A549 (cell line): ENCODE results near the gene TP53BP2. TPM values are rescaled to one million over a fixed set of nuclear protein-coding genes. Genes with fewer than 3 reads are reported as not detected.

ENCODE experiments used
- ATAC-seq, 2 experiments: fragments of 200-7000 bp in 1 of 2; fragments of >200 bp in 1 of 2; cut with Nextera tagmentation in 1 of 2; cut with Tn5 transposase in 1 of 2; 3 replicates each; pipeline versions ENCODE4 v1.8.0 to v1.9.1; 2018 to 2020; ENCODE audit warnings: mild to moderate bottlenecking in 1 of 2, moderate library complexity in 1 of 2
- CTCF ChIA-PET: fragments of 300-600 bp; sonication (Branson Sonifier 250); formaldehyde crosslinking; extraction: SDS; loops from one replicate; lab custom pipeline; 2021; ENCODE audit warnings: antibody characterized with exemption, inconsistent platforms; lab: Yijun Ruan, JAX
- POLR2A ChIA-PET: fragments of 350-600 bp; formaldehyde crosslinking; extraction: SDS; loops from one replicate; lab custom pipeline; 2021; ENCODE audit warnings: antibody characterized with exemption, inconsistent platforms; lab: Yijun Ruan, JAX
- DNase-seq, 2 experiments: peaks; one replicate each; pipeline versions ENCODE4 v3.0.0 to v3.0.0-alpha.2; 2011 to 2016; ENCODE audit warnings: low read depth in 1 of 2, low spot score in 1 of 2
- FAIRE-seq: peaks from 2 replicates; lab custom pipeline; 2011; peaks lifted over from hg19 to GRCh38; lab: Jason Lieb, UNC
- H3K27ac ChIP-seq, 2 experiments: fragments of >200 bp; sonication (Bioruptor Twin); formaldehyde crosslinking; 3 replicates each; pipeline ENCODE4 v1.5.1; 2016 to 2017
- H3K4me1 ChIP-seq: fragments of >200 bp; sonication (Bioruptor Twin); formaldehyde crosslinking; 3 replicates; pipeline ENCODE4 v1.6.1; 2016
- H3K4me2 ChIP-seq: fragments of >200 bp; sonication (Bioruptor Twin); formaldehyde crosslinking; 3 replicates; pipeline ENCODE4 v1.6.1; 2016
- H3K4me3 ChIP-seq: fragments of >200 bp; sonication (Bioruptor Twin); formaldehyde crosslinking; 3 replicates; pipeline ENCODE4 v1.5.1; 2016
- H3K9me3 ChIP-seq: fragments of >200 bp; sonication (Bioruptor Twin); formaldehyde crosslinking; 3 replicates; pipeline ENCODE4 v1.6.1; 2016
- BHLHE40 ChIP-seq: IDR thresholded peaks from 2 replicates; pipeline ENCODE4 v1.6.1; 2012; ENCODE audit warnings: low read depth, low read length, inconsistent platforms
- CBX2 ChIP-seq: fragments of 200-600 bp; sonication (generic); IDR thresholded peaks from 2 replicates; pipeline ENCODE4 v1.6.1; 2016; ENCODE audit warnings: low read depth, mild to moderate bottlenecking, borderline replicate concordance
- CBX8 ChIP-seq: fragments of 200-600 bp; sonication (generic); IDR thresholded peaks from 2 replicates; pipeline ENCODE4 v1.6.1; 2016
- CEBPB ChIP-seq, 2 experiments: fragments of >200 bp in 1 of 2; sonication (Bioruptor Twin) in 1 of 2; formaldehyde crosslinking in 1 of 2; IDR thresholded peaks; 2 replicates each; pipeline ENCODE4 v1.6.1; 2012 to 2016
- CHD2 ChIP-seq: fragments of 150-350 bp; IDR thresholded peaks from 2 replicates; pipeline ENCODE4 v1.6.1; 2014; ENCODE audit warnings: low read length; ENCODE audit not compliant: partially characterized antibody
- EHF ChIP-seq: fragments of 250-450 bp; sonication (Bioruptor Pico); IDR thresholded peaks from 2 replicates; pipeline ENCODE4 v1.5.0; 2020; ENCODE audit warnings: mild to moderate bottlenecking
- EHMT2 ChIP-seq: fragments of 200-600 bp; sonication (generic); IDR thresholded peaks from 2 replicates; pipeline ENCODE4 v1.6.1; 2016; ENCODE audit warnings: antibody characterized with exemption, low read depth, mild to moderate bottlenecking, moderate library complexity
- EP300 ChIP-seq, 2 experiments: fragments of >200 bp; sonication (Bioruptor Twin); formaldehyde crosslinking; IDR thresholded peaks; 2 replicates in 1 of 2; 3 replicates in 1 of 2; pipeline ENCODE4 v1.6.1; 2016 to 2017
- FOSB ChIP-seq: fragments of 250-450 bp; sonication (Bioruptor Pico); IDR thresholded peaks from 2 replicates; pipeline ENCODE4 v1.5.0; 2020; ENCODE audit warnings: mild to moderate bottlenecking, moderate library complexity
- HDAC2 ChIP-seq: fragments of 200-600 bp; sonication (generic); IDR thresholded peaks from 2 replicates; pipeline ENCODE4 v1.6.1; 2016
- JUNB ChIP-seq: fragments of >200 bp; sonication (Bioruptor Twin); formaldehyde crosslinking; IDR thresholded peaks from 2 replicates; pipeline ENCODE4 v1.6.1; 2016
- KDM1A ChIP-seq: fragments of 200-600 bp; sonication (generic); IDR thresholded peaks from 2 replicates; pipeline ENCODE4 v1.6.1; 2016; ENCODE audit warnings: low read depth, mild to moderate bottlenecking
- MAFK ChIP-seq: fragments of 450-650 bp; IDR thresholded peaks from 2 replicates; pipeline ENCODE4 v1.6.1; 2014; ENCODE audit not compliant: partially characterized antibody
- NR3C1 ChIP-seq: fragments of >200 bp; sonication (Bioruptor Twin); formaldehyde crosslinking; IDR thresholded peaks from 3 replicates; pipeline ENCODE4 v1.6.1; 2017
- PHF8 ChIP-seq: fragments of 200-600 bp; sonication (generic); IDR thresholded peaks from 2 replicates; pipeline ENCODE4 v1.6.1; 2016; ENCODE audit warnings: low read depth, mild to moderate bottlenecking, antibody characterized with exemption, moderate library complexity, borderline replicate concordance
- POLR2AphosphoS2 ChIP-seq: conservative IDR thresholded peaks from 2 replicates; pipeline ENCODE4 v1.6.1; 2012; ENCODE audit warnings: low read length, improper control_type of control experiment, inconsistent platforms
- RAD21 ChIP-seq, 2 experiments: fragments of >200 bp in 1 of 2; sonication (Bioruptor Twin) in 1 of 2; formaldehyde crosslinking in 1 of 2; IDR thresholded peaks in 1 of 2; conservative IDR thresholded peaks in 1 of 2; 2 replicates in 1 of 2; 3 replicates in 1 of 2; pipeline ENCODE4 v1.6.1; 2012 to 2018; ENCODE audit warnings: inconsistent platforms in 1 of 2
- RCOR1 ChIP-seq: fragments of 150-350 bp; IDR thresholded peaks from 2 replicates; pipeline ENCODE4 v1.6.1; 2014; ENCODE audit warnings: antibody characterized with exemption, low read length, low read depth
- ZC3H11A ChIP-seq: fragments of 450-650 bp; IDR thresholded peaks from 2 replicates; pipeline ENCODE4 v1.6.1; 2014; ENCODE audit warnings: antibody characterized with exemption, mild to moderate bottlenecking
- ZNF302 ChIP-seq: fragments of 250-450 bp; sonication (Bioruptor Pico); IDR thresholded peaks from 2 replicates; pipeline ENCODE4 v1.9.0; 2021; ENCODE audit warnings: inconsistent platforms, mild to moderate bottlenecking, moderate library complexity
- WGBS: methylation state at CpG from one replicate; pipeline ENCODE4 v1.1.6; 2017; ENCODE audit errors: missing lambda C conversion rate; 5-methylcytosine and 5-hydroxymethylcytosine counted together
- polyA plus RNA-seq, 4 experiments: library from polyadenylated mRNA; depleted of rRNA in 3 of 4; stranded (reverse); fragments of >200 nt; fragmentation: RNase III in 1 of 4; extraction: RNeasy Plus Mini Kit Qiagen cat#74134 plus additional on column Dnase treatment in 1 of 4; gene quantifications; 2 replicates in 3 of 4; 3 replicates in 1 of 4; pipeline ENCODE4 v1.2.3, GENCODE V29; 2011 to 2017
- TF ChIP-seq, protein P1 (sequence below): fragments of 250-450 bp; sonication (Bioruptor Pico); IDR thresholded peaks from 2 replicates; pipeline ENCODE4 v1.5.0; 2021; ENCODE audit warnings: mild to moderate bottlenecking, moderate library complexity, borderline replicate concordance
- TF ChIP-seq, protein P2 (sequence below): fragments of 150-350 bp; IDR thresholded peaks from 2 replicates; pipeline ENCODE4 v1.6.1; 2014; ENCODE audit warnings: low read depth, mild to moderate bottlenecking, low read length
- TF ChIP-seq, protein P3 (sequence below): fragments of >200 bp; sonication (Bioruptor Twin); formaldehyde crosslinking; IDR thresholded peaks from 3 replicates; pipeline ENCODE4 v1.5.1; 2016
- TF ChIP-seq, protein P4 (sequence below): fragments of 450-650 bp; IDR thresholded peaks from 2 replicates; pipeline ENCODE4 v1.6.1; 2014; ENCODE audit warnings: antibody characterized with exemption
- TF ChIP-seq, protein P5 (sequence below): fragments of >200 bp; sonication (Bioruptor Twin); formaldehyde crosslinking; IDR thresholded peaks from 2 replicates; pipeline ENCODE4 v1.6.1; 2016

The TP53BP2 gene
- polyA plus RNA-seq, 2 of the 4 experiments (the other 2 are of a cell fraction), result 14.0 to 33.5 TPM

DNA sequence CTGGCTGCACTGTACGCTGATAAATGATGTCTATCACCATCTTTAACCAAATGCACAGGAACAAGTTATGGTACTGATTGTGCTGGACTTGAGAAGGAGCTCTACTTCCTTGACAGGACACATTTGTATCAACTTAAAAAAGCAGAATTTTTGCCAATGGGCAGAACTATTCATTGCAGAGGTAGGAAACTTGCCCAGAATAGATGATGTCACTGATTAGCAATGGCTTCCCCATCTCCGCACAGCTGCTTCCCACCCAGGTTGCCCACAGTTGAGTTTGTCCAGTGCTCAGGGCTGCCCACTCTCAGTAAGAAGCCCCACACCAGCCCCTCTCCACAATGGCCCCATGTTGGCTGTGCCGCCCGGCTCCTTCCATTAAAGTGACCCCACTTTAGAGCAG, 100.0 kb downstream of the TP53BP2 start:
- CTCF ChIA-PET, result interaction anchor here (0.7 to 10.9 kb wide), 11 partner anchors 8 to 52 kb away, joined by 3 to 122 read pairs (median 5); partner anchors contain the start of gene CAPN2
- 89% methylated on average over 4 of the region's 4 CpGs for WGBS

DNA sequence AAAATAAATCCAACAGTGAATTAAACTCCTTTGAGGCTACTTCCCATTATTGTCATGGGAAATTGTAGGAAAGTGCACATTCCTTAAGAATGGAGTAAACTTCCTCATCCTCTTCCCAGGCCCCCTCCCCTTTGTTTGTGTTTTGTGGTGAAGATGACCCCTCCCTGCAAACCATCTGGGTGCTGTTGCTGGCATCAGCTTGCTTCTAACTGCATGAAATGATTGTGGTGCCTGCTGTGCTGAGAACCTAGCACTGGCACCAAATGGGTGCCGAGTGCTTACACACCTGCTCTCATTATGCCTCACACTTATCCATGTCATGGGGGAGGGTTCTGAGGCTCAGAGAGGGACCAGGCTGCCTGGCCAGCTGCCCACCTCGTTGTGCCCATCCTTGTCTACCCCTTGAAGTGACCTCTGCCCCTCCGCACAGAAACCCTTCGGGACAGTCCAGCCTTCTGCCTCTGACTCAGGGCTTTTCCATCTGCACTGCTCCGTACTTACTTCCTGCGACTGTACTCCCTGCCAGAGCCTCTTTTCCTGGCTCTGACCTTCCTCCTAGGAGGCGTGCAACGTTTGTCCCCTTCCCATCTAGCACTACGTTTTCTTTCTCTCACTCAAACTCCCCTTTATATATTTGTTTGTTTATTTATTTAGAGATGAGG, 102.8 kb downstream of the TP53BP2 start:
- Histone ChIP-seq H3K9me3 (no peaks in the 10 kb centered on the region), H3K4me3 (no peak overlapping the region), H3K4me1 (peaks cover 68% of the 10 kb centered on the region), H3K27ac (peak overlapping the region; percentile 57 to 62; a peak in 5 of 6 replicates), H3K4me2 (peak overlapping the region; percentile 40; the same call in 2 of the 3 replicates)
- 29% methylated on average over 9 of the region's 9 CpGs for WGBS
- no peak for FAIRE-seq
- CTCF ChIA-PET, result interaction anchor here (1.2 to 10.9 kb wide), 2 partner anchors 43 kb away, joined by 3 to 122 read pairs; no protein-coding TSS in a partner anchor
- peak; percentile 30 to 46; a peak in 3 of 6 replicates for ATAC-seq
- POLR2A ChIA-PET, result no interaction called here
- TF ChIP-seq, protein P1, sequence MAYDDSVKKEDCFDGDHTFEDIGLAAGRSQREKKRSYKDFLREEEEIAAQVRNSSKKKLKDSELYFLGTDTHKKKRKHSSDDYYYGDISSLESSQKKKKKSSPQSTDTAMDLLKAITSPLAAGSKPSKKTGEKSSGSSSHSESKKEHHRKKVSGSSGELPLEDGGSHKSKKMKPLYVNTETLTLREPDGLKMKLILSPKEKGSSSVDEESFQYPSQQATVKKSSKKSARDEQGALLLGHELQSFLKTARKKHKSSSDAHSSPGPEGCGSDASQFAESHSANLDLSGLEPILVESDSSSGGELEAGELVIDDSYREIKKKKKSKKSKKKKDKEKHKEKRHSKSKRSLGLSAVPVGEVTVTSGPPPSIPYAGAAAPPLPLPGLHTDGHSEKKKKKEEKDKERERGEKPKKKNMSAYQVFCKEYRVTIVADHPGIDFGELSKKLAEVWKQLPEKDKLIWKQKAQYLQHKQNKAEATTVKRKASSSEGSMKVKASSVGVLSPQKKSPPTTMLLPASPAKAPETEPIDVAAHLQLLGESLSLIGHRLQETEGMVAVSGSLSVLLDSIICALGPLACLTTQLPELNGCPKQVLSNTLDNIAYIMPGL (CRISPR knock-in tag), result no peak
- no peak for TF ChIP-seq CBX2
- TF ChIP-seq, protein P2, sequence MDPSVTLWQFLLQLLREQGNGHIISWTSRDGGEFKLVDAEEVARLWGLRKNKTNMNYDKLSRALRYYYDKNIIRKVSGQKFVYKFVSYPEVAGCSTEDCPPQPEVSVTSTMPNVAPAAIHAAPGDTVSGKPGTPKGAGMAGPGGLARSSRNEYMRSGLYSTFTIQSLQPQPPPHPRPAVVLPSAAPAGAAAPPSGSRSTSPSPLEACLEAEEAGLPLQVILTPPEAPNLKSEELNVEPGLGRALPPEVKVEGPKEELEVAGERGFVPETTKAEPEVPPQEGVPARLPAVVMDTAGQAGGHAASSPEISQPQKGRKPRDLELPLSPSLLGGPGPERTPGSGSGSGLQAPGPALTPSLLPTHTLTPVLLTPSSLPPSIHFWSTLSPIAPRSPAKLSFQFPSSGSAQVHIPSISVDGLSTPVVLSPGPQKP, result no peak
- no peak for TF ChIP-seq JUNB
- TF ChIP-seq KDM1A, result no peak
- TF ChIP-seq, protein P3, sequence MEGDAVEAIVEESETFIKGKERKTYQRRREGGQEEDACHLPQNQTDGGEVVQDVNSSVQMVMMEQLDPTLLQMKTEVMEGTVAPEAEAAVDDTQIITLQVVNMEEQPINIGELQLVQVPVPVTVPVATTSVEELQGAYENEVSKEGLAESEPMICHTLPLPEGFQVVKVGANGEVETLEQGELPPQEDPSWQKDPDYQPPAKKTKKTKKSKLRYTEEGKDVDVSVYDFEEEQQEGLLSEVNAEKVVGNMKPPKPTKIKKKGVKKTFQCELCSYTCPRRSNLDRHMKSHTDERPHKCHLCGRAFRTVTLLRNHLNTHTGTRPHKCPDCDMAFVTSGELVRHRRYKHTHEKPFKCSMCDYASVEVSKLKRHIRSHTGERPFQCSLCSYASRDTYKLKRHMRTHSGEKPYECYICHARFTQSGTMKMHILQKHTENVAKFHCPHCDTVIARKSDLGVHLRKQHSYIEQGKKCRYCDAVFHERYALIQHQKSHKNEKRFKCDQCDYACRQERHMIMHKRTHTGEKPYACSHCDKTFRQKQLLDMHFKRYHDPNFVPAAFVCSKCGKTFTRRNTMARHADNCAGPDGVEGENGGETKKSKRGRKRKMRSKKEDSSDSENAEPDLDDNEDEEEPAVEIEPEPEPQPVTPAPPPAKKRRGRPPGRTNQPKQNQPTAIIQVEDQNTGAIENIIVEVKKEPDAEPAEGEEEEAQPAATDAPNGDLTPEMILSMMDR, result no peak
- TF ChIP-seq, protein P4, sequence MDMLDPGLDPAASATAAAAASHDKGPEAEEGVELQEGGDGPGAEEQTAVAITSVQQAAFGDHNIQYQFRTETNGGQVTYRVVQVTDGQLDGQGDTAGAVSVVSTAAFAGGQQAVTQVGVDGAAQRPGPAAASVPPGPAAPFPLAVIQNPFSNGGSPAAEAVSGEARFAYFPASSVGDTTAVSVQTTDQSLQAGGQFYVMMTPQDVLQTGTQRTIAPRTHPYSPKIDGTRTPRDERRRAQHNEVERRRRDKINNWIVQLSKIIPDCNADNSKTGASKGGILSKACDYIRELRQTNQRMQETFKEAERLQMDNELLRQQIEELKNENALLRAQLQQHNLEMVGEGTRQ, result no peak
- TF ChIP-seq CHD2, result no peak
- no peak for TF ChIP-seq EP300 (IDR thresholded peaks at IDR 0.05)
- no peak for TF ChIP-seq EHF (CRISPR knock-in tag)
- TF ChIP-seq BHLHE40, result no peak
- TF ChIP-seq PHF8, result no peak
- no peak for TF ChIP-seq MAFK
- DNase-seq, result no peak

More for the DNA sequence above, 100.0 kb downstream of the TP53BP2 start:
- Histone ChIP-seq H3K4me1 (peaks cover 62% of the 10 kb centered on the region), H3K9me3 (no peaks in the 10 kb centered on the region), H3K4me2 (no peak overlapping the region), H3K4me3 (no peak overlapping the region), H3K27ac (peak overlapping the region in 1 of 2 experiments; percentile 44; a peak in 3 of 6 replicates)
- ATAC-seq, result no peak
- DNase-seq, result no peak
- TF ChIP-seq, protein P2, result no peak
- POLR2A ChIA-PET, result no interaction called here
- FAIRE-seq, result no peak

DNA sequence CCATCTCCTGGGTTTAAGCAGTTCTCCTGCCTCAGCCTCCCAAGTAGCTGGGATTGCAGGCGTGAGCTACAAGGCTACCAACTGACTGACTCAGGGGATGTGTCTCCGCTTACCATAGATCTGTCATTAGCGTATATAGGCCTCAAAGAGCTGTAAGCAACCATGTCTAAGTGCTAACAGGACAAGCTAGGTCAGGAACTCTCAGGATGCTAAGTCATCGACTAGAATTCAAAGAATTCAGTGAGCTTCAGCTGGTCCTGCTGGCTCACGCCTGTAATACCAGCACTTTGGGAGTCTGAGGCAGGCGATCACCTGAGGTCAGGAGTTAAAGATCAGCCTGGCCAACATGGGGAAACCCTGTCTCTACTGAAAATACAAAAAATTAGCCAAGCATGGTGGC, 103.9 kb downstream of the TP53BP2 start:
- POLR2A ChIA-PET, result no interaction called here
- WGBS, result 89% methylated on average over 6 of the region's 6 CpGs
- CTCF ChIA-PET, result interaction anchor here (1.0 to 10.1 kb wide), 4 partner anchors 8 to 45 kb away, joined by 3 to 100 read pairs (median 4); no protein-coding TSS in a partner anchor
- H3K4me3 ChIP-seq, result no peak overlapping the region
- H3K27ac ChIP-seq, result peak overlapping the region in 1 of 2 experiments; percentile 53; a peak in 2 of 6 replicates
- DNase-seq, result no peak
- no peak for ATAC-seq
- no peak for FAIRE-seq
- H3K4me2 ChIP-seq, result no peak overlapping the region
- peaks cover 68% of the 10 kb centered on the region for H3K4me1 ChIP-seq
- H3K9me3 ChIP-seq, result no peaks in the 10 kb centered on the region
- TF ChIP-seq EHMT2 (no peak), POLR2AphosphoS2 (no peak), NR3C1 (no peak), CHD2 (no peak), CEBPB (IDR thresholded peaks at IDR 0.05) (no peak), FOSB (CRISPR knock-in tag) (no peak), HDAC2 (no peak), CBX8 (no peak), RAD21 (conservative IDR thresholded peaks at IDR 0.05 in 1 of 2, IDR thresholded peaks at IDR 0.05 in 1 of 2) (no peak), RCOR1 (no peak), ZNF302 (CRISPR knock-in tag) (no peak), ZC3H11A (no peak), PHF8 (no peak)
- TF ChIP-seq, protein P5, sequence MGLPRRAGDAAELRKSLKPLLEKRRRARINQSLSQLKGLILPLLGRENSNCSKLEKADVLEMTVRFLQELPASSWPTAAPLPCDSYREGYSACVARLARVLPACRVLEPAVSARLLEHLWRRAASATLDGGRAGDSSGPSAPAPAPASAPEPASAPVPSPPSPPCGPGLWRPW, result no peak
